OCI-LY7 (cell line): Measurements from ENCODE around the gene ARPC4. TPM values are rescaled to one million over a fixed set of nuclear protein-coding genes. Genes with fewer than 3 reads are reported as not detected.

ENCODE experiments used
- BruUV-seq: library from RNA; stranded (reverse); fragments of 400-500 nt; replicated peaks from 2 replicates; lab custom pipeline; 2021; lab: Mats Ljungman, UMichigan
- CTCF ChIA-PET: fragments of 300-600 bp; sonication (Branson Sonifier 250); formaldehyde crosslinking; loops from one replicate; lab custom pipeline; 2022; ENCODE audit warnings: antibody characterized with exemption; ENCODE audit not compliant: unreplicated experiment; lab: Charles Lee
- POLR2A ChIA-PET: fragments of 300-600 bp; sonication (Branson Sonifier 250); formaldehyde crosslinking; loops from one replicate; lab custom pipeline; 2022; ENCODE audit warnings: antibody characterized with exemption; lab: Charles Lee
- DNase-seq: peaks from one replicate; pipeline ENCODE4 v3.0.0-alpha.2; 2015; ENCODE audit warnings: low spot score
- H2AFZ ChIP-seq: fragments of 200-600 bp; sonication (generic), shearing (Covaris generic); 2 replicates; pipeline ENCODE4 v1.6.1; 2014; ENCODE audit warnings: mild to moderate bottlenecking, antibody characterized with exemption, low read length, moderate library complexity
- H3K27ac ChIP-seq: fragments of 200-600 bp; sonication (generic); 2 replicates; pipeline ENCODE4 v1.5.1; 2014; ENCODE audit warnings: mixed run types, low read depth, mild to moderate bottlenecking, moderate library complexity, low read length, inconsistent platforms; ENCODE audit not compliant: poor library complexity, severe bottlenecking
- H3K36me3 ChIP-seq: fragments of 200-600 bp; sonication (generic); 2 replicates; pipeline ENCODE4 v1.6.1; 2014; ENCODE audit warnings: mild to moderate bottlenecking, antibody characterized with exemption, low read length, moderate library complexity, mixed read lengths; ENCODE audit not compliant: insufficient read depth
- H3K4me1 ChIP-seq: fragments of 200-600 bp; sonication (generic); 2 replicates; pipeline ENCODE4 v1.5.1; 2014; ENCODE audit warnings: mild to moderate bottlenecking, low read length; ENCODE audit not compliant: insufficient read depth, poor library complexity, severe bottlenecking
- H3K4me2 ChIP-seq: fragments of 200-600 bp; sonication (generic); 2 replicates; pipeline ENCODE4 v1.6.1; 2014; ENCODE audit warnings: mild to moderate bottlenecking, low read length
- H3K4me3 ChIP-seq: fragments of 200-600 bp; sonication (generic); 2 replicates; pipeline ENCODE4 v1.5.1; 2014; ENCODE audit warnings: mild to moderate bottlenecking, low read depth, low read length; ENCODE audit not compliant: poor library complexity, severe bottlenecking
- H3K79me2 ChIP-seq: fragments of 200-600 bp; sonication (generic); 2 replicates; pipeline ENCODE4 v1.6.1; 2016; ENCODE audit warnings: low read depth, mild to moderate bottlenecking, low read length, moderate library complexity, mixed read lengths; ENCODE audit not compliant: insufficient read depth
- H3K9me2 ChIP-seq: fragments of 200-600 bp; sonication (generic); 2 replicates; pipeline ENCODE4 v1.6.1; 2016; ENCODE audit warnings: mild to moderate bottlenecking, low read length, mixed read lengths; ENCODE audit not compliant: insufficient read depth
- H3K9me3 ChIP-seq: fragments of 200-600 bp; sonication (generic); 2 replicates; pipeline ENCODE4 v1.6.1; 2014; ENCODE audit warnings: mild to moderate bottlenecking, mixed run types, low read length, mixed read lengths
- H4K20me1 ChIP-seq: fragments of 200-600 bp; sonication (generic); 2 replicates; pipeline ENCODE4 v1.6.1; 2014; ENCODE audit warnings: mild to moderate bottlenecking, antibody characterized with exemption, low read length, moderate library complexity, mixed read lengths; ENCODE audit not compliant: insufficient read depth
- EZH2phosphoT487 ChIP-seq: fragments of 200-600 bp; sonication (generic); IDR thresholded peaks from 2 replicates; pipeline ENCODE4 v1.6.1; 2018; ENCODE audit warnings: low read depth, borderline replicate concordance, mild to moderate bottlenecking, mixed run types, antibody characterized with exemption, low read length, moderate library complexity, mixed read lengths
- intact Hi-C: fragments of 100-400 bp; cut with micrococcal nuclease; formaldehyde crosslinking; loops from one replicate; pipeline ENCODE4 v1.10.0; 2022; ENCODE audit not compliant: unreplicated experiment
- total RNA-seq, 2 experiments: library from RNA; depleted of rRNA in 1 of 2; stranded (reverse); fragments of >200 nt in 1 of 2; shearing (Covaris generic) in 1 of 2; gene quantifications; 2 replicates each; pipeline ENCODE4 v1.2.3, GENCODE V29; 2014 to 2022
- TF ChIP-seq, protein P1 (sequence below): fragments of 200-600 bp; sonication (generic); conservative IDR thresholded peaks from 2 replicates; pipeline ENCODE4 v1.5.1; 2014; ENCODE audit warnings: mild to moderate bottlenecking, antibody characterized with exemption, low read length, moderate library complexity, mixed read lengths

Gene ARPC4
- total RNA-seq, 2 experiments from 2014 or later, result 99.5 to 118 TPM

DNA sequence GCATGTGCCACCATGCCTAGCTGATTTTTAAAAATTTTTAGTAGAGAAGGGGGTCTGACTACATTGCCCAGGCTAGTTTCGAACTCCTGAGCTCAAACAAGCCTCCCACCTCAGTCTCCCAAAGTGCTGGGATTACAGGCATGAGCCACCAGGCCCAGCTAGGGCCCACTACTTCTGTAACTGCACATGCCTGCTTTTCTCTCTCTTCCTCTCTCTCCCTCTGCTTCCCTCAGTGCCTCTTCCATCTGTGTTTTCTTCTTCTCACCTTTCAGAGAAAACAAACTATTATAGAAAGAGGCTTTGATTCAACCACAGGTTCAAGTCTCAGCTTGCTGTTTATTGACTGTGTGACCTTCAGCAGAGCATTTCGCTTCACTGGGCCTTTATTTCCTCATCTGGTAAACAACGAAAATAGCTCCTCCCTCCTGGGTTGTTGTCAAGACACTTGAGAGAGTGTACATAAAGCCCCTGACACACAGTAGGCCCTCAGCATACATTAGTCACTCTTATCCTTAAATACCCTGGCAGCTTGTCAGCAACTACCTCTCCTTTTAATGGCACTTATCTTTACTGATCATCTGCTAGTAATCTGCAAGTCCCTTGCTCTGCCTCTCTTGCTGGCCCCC lies 10.8 kb upstream of the ARPC4 start:
- POLR2A ChIA-PET, result interaction anchor here (0.5 to 2.1 kb wide), 8 partner anchors 9 to 296 kb away, joined by 3 to 8 read pairs (median 3); partner anchors contain the start of genes ARPC4 and TADA3
- CTCF ChIA-PET, result no interaction called here
- Histone ChIP-seq H3K4me3 (no peak overlapping the region), H3K79me2 (no peaks in the 10 kb centered on the region), H3K9me2 (no peaks in the 10 kb centered on the region), H3K27ac (peak overlapping the region; percentile 84), H2AFZ (no peak overlapping the region), H3K9me3 (no peaks in the 10 kb centered on the region), H3K4me1 (peaks cover 52% of the 10 kb centered on the region), H4K20me1 (no peaks in the 10 kb centered on the region), H3K36me3 (peaks cover 56% of the 10 kb centered on the region), H3K4me2 (peak overlapping the region; percentile 57)
- DNase-seq, result peak; percentile 23
- intact Hi-C loops, result no loop called here
- TF ChIP-seq, protein P1, sequence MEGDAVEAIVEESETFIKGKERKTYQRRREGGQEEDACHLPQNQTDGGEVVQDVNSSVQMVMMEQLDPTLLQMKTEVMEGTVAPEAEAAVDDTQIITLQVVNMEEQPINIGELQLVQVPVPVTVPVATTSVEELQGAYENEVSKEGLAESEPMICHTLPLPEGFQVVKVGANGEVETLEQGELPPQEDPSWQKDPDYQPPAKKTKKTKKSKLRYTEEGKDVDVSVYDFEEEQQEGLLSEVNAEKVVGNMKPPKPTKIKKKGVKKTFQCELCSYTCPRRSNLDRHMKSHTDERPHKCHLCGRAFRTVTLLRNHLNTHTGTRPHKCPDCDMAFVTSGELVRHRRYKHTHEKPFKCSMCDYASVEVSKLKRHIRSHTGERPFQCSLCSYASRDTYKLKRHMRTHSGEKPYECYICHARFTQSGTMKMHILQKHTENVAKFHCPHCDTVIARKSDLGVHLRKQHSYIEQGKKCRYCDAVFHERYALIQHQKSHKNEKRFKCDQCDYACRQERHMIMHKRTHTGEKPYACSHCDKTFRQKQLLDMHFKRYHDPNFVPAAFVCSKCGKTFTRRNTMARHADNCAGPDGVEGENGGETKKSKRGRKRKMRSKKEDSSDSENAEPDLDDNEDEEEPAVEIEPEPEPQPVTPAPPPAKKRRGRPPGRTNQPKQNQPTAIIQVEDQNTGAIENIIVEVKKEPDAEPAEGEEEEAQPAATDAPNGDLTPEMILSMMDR, result no peak
- TSS peak; percentile 20 for BruUV-seq

DNA sequence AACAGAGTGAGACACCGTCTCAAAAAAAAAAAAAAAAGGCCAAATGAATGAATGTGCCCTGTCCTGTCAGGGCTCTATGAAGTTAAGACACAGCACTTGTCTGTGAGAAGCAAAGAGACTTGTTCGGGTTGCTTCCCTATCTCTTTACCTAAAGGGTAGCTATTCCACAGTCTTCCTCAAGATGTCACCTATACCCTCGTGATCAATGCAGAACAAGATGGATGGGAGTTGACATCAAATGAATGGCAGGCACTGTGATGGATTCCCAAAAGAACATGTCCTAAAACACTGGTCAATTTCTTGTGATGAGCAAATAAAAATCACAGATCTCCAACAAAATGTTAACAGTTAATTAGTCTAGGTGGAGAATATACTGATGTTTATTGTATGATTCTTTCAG lies 10.1 kb upstream of the ARPC4 start:
- no TSS peak for BruUV-seq

DNA sequence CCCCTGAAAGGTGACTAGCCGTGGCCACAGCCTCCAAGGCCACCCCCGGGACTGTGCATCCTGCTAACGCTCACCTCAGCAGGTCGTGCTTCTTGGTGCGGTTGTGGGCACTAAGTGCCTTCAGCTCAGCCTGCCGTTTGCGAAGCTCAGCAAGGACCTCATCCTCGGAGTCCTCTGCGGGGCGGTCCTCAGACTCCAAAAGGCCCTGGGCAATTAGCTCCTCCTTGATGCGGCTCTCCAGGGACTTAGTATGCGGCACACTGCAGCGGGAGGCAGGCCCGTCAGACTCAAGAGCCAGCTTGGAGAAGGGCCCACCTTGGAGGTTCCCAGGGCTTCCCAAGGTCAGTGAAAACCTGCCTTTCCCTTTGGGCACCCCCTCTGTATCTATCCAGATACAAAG lies 8.9 kb upstream of the ARPC4 start:
- ChIA-PET POLR2A (interaction anchor here (0.6 kb wide), 2 partner anchors 11 to 331 kb away, joined by 3 to 5 read pairs; no protein-coding TSS in a partner anchor), CTCF (no interaction called here)
- intact Hi-C loops, result no loop called here

More for the DNA sequence above, 10.1 kb upstream of the ARPC4 start:
- Histone ChIP-seq H3K4me3 (no peak overlapping the region), H3K27ac (peak overlapping the region; percentile 84), H3K9me3 (no peaks in the 10 kb centered on the region), H4K20me1 (no peaks in the 10 kb centered on the region), H3K79me2 (no peaks in the 10 kb centered on the region), H3K4me1 (peaks cover 52% of the 10 kb centered on the region), H2AFZ (no peak overlapping the region), H3K36me3 (peaks cover 63% of the 10 kb centered on the region), H3K9me2 (no peaks in the 10 kb centered on the region), H3K4me2 (peak overlapping the region; percentile 57; the same call in 1 of the 2 replicates)
- DNase-seq, result peak; percentile 56
- CTCF ChIA-PET, result no interaction called here
- TF ChIP-seq, protein P1, result peak; percentile 77
- no peak for TF ChIP-seq EZH2phosphoT487
- POLR2A ChIA-PET, result interaction anchor here (0.6 to 2.1 kb wide), 11 partner anchors 8 to 343 kb away, joined by 3 to 8 read pairs (median 3); partner anchors contain the start of genes ARPC4 and TADA3
- intact Hi-C loops, result no loop called here

More for the DNA sequence above, 8.9 kb upstream of the ARPC4 start:
- Histone ChIP-seq H3K4me3 (no peak overlapping the region), H2AFZ (no peak overlapping the region), H3K9me2 (no peaks in the 10 kb centered on the region), H3K4me2 (no peak overlapping the region), H3K4me1 (peaks cover 42% of the 10 kb centered on the region), H4K20me1 (no peaks in the 10 kb centered on the region), H3K79me2 (no peaks in the 10 kb centered on the region), H3K36me3 (peaks cover 66% of the 10 kb centered on the region), H3K9me3 (no peaks in the 10 kb centered on the region), H3K27ac (no peak overlapping the region)
- no peak for DNase-seq
- BruUV-seq, result no TSS peak
- TF ChIP-seq, protein P1, result no peak
- no peak for TF ChIP-seq EZH2phosphoT487
